NCI-H2196 (cell line): ENCODE results near the gene NFASC.
A peak's percentile ranks its signal among the peaks of the same experiment; 100 is the strongest.

ENCODE experiments used
- DNase-seq: peaks from one replicate; lab custom pipeline; 2025; ENCODE audit not compliant: unreplicated experiment; lab: John Stamatoyannopoulos, UW

Gene NFASC

DNA sequence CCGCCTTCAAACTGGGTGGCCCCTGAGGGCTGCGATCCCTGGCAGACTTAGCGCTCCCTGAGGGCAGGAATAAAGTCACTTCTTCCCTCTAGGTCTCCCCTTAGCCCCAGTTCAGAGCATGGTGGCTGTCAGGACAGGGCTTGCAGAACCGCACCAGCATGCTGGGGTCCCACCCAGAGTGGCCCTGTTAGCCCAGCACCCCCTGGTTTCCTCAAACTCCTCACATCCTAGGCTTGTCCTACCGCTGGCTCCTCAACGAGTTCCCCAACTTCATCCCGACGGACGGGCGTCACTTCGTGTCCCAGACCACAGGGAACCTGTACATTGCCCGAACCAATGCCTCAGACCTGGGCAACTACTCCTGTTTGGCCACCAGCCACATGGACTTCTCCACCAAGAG is 188.2 kb downstream of the NFASC start:
- no peak for DNase-seq

DNA sequence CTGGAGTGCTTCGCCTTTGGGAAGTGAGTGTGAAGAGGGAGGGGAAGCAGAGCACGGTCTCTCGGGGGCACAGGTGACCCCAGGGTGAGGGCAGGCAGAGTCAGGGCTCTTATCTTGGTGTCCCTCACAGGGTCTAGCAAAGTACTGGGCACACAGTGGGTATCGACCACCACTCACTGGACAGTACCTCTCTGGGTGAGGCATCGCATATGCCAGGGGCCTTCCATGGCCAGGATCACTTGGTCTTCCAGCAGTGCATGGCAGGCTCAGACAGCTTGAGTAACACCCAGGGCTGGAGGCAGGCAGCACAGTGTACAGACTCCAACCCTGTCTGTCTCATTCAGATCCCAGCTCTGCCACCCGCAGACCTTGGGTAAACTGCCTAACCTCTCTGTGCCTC is 189.0 kb downstream of the NFASC start:
- no peak for DNase-seq

DNA sequence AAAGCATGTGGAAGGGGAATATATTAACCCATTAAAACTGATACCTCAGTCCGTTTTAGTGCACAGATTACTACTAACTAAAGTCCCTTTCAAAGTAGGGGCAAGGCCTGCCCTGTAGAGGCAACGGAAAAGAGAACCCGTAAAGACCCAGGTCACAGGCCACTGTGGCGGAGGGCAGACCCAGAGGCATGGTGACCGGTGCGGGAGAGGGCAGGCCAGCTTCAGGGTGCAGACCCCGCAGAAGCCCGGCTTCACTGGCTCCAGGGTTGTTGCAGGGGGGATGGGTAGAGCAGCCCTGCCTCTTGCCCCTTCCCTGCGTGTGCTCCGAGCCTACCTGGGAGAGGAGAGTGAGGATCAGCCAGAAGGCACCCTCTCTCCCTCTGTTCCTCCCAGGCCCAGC is 190.1 kb downstream of the NFASC start:
- no peak for DNase-seq

DNA sequence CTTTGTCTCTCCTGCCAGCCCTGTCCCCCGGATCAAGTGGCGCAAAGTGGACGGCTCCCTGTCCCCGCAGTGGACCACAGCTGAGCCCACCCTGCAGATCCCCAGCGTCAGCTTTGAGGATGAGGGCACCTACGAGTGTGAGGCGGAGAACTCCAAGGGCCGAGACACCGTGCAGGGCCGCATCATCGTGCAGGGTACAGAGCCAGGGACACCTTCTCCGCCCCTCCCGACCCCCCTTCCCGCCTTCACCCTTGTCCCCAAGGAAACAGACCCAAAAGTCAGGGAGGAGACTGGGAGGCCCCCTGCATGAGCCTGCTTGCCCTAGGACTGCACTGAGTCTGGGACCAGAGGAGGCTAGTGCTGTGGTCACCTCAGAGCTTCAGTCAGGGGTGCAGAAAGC is 190.6 kb downstream of the NFASC start:
- no peak for DNase-seq

DNA sequence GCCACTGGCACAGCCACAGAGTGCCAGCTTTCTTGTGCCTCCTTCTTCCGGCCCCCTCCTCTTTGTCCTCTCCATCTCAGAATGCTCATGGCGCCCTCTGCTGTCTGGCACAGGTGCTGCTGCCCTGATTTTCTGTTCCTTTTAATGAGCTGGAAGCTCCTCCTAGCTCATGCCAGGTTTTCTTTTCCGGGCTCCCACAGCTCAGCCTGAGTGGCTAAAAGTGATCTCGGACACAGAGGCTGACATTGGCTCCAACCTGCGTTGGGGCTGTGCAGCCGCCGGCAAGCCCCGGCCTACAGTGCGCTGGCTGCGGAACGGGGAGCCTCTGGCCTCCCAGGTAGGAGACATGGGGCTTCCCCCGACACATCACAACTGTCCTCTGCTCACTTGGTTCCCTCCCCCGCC is 191.0 kb downstream of the NFASC start:
- peak; percentile 89 for DNase-seq

DNA sequence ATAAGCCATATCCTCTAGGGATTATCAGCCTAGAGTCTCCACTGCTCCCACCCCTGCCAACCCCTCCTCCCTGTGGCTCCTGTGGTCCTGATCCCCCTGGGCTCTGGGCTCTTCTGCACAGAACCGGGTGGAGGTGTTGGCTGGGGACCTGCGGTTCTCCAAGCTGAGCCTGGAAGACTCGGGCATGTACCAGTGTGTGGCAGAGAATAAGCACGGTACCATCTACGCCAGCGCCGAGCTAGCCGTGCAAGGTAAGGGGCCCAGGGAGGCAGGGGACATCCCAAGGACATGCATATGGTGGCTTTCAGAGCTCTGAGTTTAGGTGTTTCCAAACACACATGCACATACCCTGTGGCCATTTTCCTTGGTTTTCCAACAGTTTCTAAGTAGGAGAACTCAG is 191.7 kb downstream of the NFASC start:
- no peak for DNase-seq

DNA sequence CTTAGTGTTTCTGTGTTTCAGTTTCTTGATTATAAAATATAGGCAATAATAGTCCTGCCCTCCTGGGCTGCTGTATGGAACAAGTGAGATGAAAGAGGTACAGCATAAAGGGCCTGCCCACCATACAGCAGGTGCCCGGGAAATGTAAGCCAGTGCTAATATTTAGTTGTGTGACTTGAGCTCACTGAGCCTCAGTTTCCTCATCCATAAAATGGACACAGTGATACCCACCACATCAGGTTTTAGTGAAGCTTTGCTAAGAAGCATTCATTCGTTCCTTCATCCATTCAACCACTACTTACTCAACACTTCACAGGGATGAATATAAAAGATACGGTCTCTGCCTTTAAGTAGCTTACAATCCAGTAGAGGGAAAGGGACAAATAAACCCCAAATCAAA is 192.2 kb downstream of the NFASC start:
- DNase-seq, result no peak

DNA sequence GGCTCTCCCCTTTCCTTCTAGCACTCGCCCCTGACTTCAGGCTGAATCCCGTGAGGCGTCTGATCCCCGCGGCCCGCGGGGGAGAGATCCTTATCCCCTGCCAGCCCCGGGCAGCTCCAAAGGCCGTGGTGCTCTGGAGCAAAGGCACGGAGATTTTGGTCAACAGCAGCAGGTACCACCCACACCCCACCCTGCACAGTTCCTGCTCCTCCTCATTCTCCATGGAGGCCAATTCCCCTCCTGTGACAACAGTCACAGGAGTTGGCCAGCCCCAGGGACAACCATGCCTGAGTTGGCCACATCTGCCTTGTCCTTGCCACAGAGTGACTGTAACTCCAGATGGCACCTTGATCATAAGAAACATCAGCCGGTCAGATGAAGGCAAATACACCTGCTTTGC is 193.6 kb downstream of the NFASC start:
- DNase-seq, result no peak

DNA sequence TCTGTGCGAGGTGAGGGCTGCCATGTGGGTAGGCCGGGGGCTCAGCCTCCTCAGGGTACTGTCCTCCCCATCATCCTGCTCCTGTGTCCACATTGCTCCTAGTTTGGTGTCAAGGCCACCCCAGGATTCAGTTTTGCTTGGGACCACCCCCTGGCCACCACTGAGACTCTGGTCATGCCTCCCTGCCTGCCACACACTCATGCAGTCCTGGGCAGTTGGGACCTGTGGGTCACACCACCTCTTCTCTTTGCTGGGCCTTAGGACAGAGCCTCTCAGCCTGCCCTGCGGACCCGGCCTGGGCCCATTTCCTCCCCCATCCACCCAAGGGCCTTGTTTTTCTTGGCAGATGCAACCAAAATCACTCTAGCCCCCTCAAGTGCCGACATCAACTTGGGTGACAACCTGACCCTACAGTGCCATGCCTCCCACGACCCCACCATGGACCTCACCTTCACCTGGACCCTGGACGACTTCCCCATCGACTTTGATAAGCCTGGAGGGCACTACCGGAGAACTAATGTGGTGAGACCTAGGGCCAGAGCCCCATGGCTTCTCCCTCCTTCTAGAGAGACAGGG is 194.2 kb downstream of the NFASC start:
- DNase-seq, result no peak

DNA sequence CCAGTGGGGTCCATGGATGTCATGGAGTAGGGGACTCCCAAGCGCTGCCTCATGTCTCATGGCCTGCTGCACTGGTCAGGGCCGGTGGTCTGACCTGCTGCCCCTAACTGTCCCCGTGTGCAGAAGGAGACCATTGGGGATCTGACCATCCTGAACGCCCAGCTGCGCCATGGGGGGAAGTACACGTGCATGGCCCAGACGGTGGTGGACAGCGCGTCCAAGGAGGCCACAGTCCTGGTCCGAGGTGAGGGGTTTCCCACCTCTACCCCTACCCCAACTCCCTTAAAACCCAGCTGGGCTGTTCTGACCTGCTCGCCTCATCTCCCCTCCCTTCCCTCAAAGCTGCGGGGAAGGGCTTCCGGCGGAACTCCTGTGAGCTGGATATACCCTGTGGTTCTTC is 195.0 kb downstream of the NFASC start:
- DNase-seq, result no peak

DNA sequence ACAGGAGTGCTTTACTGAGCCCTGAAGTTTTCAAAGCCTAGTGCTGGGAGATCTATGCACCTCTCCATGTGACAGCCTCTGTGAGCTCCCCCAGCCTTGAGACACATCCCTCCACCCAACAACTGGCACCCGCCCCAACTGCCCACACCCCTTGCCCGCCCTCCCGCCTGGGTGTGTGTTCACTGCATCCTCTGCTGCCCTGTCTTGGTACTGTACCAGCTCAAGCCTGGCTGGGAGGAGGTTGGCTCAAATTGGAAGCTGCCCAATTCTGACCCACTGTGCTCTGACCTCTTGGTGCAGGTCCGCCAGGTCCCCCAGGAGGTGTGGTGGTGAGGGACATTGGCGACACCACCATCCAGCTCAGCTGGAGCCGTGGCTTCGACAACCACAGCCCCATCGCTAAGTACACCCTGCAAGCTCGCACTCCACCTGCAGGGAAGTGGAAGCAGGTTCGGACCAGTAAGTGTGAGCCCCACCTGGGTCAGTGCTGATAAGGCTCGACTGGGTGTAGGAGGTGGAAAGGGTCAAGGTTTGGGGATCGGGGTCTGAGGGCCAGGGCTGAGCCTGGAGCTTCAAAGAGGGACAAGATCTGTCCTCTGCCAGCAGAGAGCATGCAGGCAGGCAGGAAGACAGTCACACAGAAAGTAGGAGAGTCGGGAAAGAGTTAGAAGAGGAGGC is 195.6 kb downstream of the NFASC start:
- no peak for DNase-seq

DNA sequence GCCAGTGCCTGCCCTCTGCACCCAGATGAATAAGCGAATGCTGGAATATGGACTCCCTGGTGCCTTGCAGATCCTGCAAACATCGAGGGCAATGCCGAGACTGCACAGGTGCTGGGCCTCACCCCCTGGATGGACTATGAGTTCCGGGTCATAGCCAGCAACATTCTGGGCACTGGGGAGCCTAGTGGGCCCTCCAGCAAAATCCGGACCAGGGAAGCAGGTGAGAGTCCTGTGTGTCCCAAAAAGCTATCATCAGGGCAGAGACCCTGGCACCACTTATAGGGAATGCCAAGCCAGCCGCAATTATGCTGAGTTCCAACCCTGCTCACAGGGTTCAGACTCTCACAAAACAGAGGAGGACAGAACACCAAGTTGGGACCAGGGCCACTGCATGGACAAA is 196.4 kb downstream of the NFASC start:
- DNase-seq, result no peak

DNA sequence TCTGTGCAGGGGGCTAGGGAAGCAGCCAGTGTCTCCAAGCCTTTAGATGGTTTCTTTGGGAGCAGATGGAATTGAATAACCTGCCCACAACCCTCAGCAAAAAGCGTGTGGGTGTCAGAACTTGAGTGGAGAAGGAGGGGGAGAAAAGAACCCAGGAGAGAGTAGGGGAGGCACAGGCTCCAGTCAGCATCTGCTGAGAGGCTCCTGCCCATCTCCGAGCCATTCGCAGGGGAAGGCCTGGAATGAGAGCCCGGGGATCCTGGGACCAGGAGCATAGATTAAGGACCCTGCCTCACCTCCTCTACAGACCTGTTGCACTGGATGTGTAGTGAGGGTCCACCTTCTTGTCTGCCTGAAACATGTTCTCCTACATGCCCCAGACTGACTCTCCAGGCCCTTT is 197.3 kb downstream of the NFASC start:
- no peak for DNase-seq

DNA sequence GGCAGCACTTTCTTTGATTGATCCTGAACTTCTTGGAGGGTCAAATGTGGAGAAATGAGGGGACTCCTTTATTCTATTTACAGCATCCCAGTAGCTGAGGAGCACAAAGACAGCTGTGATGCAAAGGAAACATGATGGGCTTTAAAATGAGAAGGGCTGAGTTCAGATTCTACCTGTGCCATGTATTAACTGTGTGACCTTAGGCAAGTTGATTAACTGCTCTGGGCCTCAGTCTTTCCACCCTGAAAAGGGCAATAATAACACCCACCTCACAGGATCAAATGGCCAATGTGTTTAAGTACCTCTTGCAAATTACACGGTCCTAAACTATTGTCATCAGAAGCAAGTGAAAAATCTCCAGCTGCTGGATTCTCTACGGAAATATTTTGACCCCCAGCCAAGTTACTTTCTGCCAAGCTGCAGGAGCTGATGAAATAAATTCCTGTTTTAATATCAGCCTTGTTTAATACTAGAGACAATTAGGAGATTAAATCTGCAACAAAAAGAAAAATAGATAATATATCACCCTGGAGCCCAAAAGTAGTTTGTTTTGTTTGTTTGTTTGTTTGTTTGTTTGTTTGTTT is 197.9 kb downstream of the NFASC start:
- DNase-seq, result no peak

DNA sequence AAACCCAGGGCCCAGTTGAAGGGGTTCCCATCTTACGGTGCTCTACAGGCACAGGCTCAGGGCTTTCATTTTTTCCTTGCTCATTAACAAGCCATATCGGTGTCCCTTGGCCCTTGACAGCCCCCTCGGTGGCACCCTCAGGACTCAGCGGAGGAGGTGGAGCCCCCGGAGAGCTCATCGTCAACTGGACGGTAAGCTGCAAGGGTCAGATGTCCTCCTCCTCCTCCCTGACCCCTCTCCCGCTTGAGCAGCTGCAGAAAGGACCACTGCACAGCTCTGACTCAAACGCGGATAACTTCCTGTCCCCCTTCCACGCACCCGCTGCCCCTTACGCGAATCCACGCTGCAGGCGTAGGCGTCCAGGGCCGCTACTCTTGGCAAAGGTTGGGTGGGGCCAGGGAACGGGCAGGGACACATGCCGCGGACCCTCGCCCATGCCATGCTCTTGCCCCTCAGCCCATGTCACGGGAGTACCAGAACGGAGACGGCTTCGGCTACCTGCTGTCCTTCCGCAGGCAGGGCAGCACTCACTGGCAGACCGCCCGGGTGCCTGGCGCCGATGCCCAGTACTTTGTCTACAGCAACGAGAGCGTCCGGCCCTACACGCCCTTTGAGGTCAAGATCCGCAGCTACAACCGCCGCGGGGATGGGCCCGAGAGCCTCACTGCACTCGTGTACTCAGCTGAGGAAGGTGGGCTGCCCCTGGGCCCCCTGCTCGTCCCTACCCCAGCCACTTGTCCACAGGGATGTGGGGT is 198.9 kb downstream of the NFASC start:
- no peak for DNase-seq

DNA sequence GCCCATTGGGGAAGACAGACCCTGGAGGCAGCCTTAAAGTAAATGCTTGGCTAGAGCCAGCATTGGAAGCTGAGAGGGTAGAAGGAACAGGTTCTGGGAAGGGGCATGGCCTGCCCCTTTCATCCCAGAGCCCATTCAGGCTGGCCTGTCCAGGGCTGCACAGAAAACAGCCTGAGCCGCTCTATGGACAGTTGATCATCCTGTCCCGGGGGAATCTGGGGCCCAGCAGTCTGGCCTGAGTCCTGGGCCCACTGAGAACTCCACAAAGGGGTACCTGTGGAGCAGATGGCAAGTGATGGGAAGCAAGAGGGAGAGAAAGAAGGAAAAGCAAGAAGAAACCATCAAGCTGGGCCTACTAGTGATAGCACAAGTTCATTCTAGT is 200.4 kb downstream of the NFASC start:
- DNase-seq, result no peak

DNA sequence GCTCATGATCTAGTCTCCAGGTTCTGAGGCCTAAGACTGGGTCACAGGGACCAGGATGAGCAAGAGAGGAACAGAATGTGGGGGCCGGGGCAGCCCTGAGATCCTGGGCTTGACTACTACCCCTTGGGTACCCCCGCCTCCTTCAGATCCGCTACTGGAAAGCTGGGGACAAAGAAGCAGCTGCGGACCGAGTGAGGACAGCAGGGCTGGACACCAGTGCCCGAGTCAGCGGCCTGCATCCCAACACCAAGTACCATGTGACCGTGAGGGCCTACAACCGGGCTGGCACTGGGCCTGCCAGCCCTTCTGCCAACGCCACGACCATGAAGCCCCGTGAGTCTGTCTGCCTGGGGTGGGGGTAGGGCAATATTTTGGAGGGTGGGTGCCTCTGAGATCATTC is 201.1 kb downstream of the NFASC start:
- DNase-seq, result no peak

DNA sequence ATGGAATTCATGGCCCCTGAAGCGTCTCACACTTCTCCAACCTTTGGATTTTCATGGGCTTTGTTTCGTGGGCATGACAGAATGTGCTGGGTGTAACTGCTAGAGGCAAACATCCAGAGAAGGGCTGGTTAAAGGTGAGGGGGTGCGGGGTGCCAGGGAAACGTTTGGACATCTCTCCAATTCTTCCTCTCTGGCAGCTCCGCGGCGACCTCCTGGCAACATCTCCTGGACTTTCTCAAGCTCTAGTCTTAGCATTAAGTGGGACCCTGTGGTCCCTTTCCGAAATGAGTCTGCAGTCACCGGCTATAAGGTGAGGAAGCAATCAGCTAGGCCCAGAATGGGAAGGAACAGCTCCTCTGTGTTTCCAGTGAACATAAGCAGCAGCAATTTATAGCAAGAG is 201.6 kb downstream of the NFASC start:
- DNase-seq, result no peak
